ENCODE results near the gene SLC39A12.
"Not testable (repeated sequence)": the region's sequence is repeated elsewhere in the genome, so short reads cannot be mapped to it uniquely, and the experiment has no call there.

Gene SLC39A12

DNA sequence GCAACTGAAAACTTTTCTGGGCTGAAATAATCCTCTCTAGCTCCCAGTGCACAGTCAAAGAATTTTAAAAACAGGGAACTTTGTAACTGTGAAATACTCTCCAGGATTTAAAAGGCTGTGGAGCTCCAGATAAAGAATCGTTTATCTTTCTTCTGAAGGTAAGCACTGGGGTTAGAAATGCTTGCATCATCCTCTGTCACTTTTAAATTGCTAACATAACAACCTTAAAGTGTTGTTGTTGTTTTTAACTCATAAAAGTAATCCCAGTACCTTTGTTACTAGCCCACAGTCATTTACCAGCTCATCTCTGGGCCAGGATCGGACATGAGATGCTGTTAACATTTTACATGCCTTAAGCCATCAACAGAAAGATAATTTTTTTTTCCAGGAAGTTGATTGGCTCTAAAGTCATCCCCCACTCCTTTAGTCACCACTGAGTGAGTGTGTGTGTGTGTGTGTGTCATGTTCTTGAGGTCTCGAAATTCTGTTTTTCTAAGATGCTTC, at the start of gene SLC39A12:
Gene SLC39A12 (plus strand): TSS at position 51 of the 504 bp plus-strand sequence. CDS start 1,359 bp downstream, outside the sequence.
- DNase-seq (ENCODE audit: low read depth): no peak

DNA sequence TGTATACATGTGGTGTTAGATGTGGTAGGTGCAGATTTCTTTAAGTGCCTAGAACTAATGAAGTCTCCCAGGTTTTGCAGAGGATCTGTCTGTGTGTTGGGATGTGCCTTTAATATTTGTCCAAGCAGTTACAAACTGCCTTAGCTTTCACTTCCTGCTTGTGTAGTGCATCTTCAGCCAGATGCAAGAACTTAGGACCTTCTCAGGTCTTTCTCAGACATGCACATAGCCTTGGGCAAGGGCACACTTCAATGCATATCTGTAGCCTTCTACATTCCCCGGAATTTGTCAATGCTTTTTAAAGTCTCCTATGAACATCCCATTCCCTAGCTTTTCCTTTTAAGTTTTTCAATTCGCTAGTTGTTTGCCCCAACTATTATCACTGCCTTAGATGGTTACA, 47.2 kb upstream of the SLC39A12 start:
- DNase-seq (ENCODE audit: low read depth): no peak

DNA sequence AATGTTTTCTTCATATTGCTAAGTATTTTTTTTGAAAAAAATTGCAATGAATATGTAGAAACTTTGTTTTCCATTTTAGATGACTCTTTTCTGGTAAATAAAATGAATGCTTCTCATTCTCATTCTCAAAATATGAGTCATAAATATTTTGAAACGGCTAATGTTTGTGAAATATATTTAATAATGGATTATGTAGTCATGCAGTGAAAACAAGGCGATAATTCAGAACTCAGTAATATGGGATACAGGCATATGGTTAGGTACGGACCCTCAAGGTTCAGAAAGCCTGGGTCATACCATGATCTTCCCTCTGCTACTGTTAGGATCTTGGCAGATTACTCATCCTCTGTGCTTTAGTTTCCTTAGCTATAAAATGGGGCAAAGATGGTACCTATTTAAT, 46.2 kb upstream of the SLC39A12 start:
- no peak for DNase-seq (ENCODE audit: low read depth)

DNA sequence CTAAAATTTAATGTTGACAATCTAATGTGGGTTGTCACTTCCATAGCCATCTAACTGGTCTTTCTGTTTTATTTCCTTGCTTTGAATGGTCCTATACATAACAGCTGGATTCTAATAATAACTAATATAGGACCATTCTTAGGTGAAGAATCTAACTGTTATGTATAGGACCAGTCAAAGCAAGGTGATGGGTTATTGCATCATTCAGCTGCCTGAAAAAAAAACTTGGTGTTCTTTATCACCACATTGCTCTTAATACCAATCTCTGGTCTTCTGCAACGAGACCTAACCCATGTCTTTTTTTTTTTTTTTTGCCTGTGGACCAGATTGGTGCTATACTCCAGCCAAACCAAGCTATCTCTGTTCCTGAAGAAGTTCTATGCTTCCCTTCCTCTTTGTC, 45.7 kb upstream of the SLC39A12 start:
- no peak for DNase-seq (ENCODE audit: low read depth)

DNA sequence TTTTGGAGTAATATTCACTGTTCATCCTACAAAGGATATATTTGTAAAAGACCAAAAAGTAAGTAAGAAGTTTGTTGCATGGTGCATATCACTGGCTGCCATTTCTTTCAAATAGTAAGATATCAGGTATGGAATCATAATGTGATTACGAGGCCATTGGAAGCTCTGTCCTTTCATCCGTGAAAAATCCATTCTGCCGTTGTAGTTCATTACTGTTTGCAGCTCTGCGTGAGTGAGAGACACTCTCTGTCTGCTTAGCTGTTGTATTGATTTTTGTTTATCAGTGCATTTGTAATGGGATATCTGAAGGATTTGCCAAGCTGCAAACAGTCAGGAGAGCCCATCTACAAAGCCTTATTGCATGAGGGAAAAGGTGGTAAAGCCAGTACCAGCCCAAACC, 44.1 kb upstream of the SLC39A12 start:
- DNase-seq (ENCODE audit: low read depth): no peak

DNA sequence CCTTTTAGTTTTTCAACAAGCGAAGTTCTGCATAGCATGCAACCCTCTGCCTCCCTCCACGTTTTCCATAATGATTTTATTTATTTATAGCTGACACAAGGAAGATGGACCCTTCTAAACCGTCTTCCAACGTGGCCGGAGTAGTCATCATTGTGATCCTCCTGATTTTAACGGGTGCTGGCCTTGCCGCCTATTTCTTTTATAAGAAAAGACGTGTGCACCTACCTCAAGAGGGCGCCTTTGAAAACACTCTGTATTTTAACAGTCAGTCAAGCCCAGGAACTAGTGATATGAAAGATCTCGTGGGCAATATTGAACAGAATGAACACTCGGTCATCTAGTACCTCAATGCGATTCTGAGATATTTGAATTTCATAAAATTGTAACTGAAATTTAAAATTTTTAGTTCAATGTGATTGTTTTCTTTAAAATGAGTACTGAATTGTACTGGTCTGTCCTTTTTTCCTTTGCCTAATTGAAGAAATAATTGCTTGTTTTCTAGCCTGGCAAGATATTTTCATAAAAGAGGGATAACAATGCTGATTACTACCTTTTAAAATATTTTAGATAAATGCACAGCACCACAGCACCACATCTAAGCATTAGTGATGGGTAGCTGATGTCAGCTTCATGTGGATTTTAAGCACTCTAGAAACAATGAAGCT, 41.5 kb upstream of the SLC39A12 start:
- no peak for DNase-seq (ENCODE audit: low read depth)

DNA sequence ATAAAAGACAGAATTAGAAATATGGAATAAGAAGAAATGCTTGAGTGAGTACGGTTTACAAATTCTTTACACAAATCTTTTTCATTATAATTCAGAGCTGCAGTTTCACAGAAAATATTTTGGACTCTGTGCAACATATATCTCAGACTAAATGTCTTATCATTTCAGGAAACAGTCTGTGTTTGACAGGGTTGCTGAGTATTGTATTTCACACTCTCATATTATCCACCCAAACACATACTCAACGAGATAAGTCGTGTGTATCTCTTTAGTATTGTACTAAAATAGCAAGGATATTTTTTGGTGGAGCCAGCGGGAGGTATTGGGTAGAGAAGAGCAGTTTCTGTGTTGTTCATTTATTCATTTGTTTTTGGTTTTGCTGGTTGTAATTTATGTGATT, 39.0 kb upstream of the SLC39A12 start:
- DNase-seq (ENCODE audit: low read depth): no peak

DNA sequence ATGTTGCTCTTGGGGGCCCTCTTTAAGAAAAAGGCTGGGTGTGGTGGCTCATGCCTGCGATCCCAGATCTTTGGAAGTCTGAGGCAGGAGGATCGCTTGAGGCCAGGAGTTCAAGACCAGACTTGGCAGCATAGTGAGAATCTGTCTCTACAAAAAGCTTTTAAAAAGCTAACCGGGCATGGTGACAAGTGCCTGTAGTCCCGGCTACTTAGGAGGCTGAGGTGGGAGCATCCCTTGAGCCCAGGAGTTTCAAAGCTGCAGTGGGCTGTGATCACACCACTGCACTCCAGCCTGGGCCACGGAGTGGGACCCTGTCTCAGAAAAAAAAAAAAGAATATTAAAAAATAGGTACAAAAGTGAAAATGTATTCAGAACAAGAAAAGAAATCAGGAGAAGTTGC, 38.1 kb upstream of the SLC39A12 start:
- DNase-seq (ENCODE audit: low read depth): no peak

DNA sequence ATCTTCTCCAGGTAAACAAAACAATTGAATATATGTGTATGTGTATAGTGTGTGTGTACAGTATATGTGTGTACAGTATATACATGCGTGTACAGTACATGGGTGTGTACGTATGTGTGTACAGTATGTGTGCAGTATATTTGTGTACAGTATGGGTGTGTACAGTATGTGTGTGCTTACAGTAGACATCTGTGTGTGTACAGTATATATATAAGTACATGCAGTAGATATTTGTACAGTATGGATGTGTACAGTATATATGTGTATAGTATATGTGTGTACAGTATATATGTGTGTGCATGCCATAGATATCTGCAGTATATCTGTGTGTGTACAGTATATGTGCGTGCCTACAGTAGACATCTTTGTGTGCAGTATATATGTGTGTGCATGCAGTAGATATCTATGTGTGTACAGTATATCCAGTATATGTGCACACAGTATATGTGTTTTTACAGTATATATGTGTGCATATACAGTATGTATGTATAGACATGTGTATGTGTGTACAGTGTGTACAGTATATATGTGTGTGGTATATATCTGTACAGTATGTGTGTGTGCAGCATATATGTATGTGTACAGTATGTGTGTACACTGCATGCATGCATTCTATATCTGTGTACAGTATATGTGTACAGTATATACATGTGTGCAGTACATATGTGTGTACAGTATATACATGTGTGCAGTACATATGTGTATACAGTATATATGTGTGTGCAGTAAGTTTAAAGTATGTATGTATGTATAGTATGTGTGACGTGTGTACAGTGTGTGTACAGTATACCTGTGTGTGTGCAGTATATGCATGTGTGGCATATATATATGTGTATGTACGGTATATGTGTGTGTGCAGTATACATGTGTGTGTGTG, 37.3 kb upstream of the SLC39A12 start:
- DNase-seq (ENCODE audit: low read depth): no peak

DNA sequence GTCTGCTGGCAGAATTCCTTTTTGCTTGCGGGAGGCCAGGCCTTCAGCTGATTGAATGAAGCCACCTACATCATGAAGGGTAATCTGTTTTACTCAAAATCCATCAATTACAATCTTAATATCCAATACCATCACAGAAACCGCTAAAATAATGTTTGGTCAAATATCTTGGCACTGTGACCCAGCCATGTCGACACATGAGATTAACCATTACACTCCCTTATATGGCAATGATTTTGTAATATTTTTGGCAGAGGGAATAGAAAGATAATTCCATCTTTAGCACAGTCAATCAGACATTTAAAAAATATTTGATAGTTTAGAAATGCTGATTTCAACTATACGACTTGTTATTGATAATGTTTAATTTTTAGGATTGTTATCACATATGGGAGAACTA, 36.5 kb upstream of the SLC39A12 start:
- no peak for DNase-seq (ENCODE audit: low read depth)

DNA sequence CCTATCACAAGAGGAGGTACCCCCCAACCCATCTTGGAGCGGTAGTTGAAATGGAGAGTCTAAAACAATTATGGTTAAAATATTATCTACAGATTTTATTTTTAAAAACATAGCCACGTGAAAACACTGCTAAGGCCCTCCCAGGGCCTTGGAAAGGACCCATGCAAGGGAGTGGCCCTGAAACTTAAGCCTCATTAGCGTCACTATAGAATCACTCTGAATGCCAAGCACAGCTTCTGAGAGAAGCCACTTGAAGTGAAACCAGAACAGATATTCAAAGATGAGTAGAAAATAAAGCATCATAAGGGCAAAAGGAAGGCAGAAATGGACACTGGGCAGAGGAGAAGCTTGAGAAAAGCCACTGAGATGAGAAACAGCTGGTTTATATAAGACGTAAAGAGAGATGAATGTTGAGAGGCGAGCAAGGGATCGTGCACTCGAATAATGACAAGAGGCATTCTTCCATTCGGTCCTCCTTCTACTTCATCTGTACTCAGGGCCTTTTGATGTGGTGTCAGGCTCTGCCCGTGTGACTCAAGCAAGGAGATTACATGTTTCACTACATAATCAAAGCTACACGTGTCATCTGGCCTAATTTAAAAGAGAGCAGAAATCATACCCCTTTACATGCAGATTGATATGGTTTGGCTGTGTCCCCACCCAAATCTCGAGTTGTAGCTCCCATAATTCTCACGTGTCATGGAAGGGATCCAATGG, 33.4 kb upstream of the SLC39A12 start:
- no peak for DNase-seq (ENCODE audit: low read depth)

DNA sequence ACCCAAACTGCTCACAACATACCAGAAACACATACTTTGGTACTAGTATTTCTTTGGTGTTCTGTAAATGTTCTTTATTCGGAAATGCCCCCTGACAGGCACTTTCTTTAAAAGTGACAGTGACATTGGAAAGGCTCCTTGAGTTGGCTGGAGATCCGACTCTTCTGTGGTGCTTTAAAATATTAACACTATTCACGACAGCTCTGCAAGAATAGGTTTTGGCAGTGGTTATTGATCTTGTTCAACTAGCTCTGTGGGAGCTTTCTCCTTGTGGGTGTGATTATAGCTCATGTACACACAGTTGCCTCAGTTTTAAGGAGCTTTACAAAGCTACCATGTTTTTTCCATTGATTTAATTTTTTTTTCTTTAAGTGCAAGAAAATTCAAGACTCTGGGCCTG, 30.3 kb upstream of the SLC39A12 start:
- no peak for DNase-seq (ENCODE audit: low read depth)

DNA sequence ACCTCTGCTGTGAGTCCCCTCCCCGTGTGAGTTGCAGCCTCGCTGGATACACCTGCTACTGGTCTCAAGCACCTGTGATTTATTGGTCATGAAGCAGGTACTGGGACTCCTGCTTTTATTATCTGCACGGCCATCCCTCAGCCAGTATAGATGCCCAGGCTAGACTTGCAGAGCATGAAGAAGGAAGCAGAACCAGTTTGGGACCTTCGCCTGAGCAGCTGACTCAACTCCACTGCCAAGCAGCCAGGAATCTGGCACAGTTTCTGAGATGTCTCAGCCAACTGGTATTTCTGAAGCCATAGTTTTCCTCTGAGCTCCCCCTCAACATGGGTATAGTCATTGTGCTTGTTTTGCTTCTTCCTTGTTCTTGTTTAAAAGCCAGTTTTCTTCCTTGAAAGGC, 28.0 kb upstream of the SLC39A12 start:
- no peak for DNase-seq (ENCODE audit: low read depth)

DNA sequence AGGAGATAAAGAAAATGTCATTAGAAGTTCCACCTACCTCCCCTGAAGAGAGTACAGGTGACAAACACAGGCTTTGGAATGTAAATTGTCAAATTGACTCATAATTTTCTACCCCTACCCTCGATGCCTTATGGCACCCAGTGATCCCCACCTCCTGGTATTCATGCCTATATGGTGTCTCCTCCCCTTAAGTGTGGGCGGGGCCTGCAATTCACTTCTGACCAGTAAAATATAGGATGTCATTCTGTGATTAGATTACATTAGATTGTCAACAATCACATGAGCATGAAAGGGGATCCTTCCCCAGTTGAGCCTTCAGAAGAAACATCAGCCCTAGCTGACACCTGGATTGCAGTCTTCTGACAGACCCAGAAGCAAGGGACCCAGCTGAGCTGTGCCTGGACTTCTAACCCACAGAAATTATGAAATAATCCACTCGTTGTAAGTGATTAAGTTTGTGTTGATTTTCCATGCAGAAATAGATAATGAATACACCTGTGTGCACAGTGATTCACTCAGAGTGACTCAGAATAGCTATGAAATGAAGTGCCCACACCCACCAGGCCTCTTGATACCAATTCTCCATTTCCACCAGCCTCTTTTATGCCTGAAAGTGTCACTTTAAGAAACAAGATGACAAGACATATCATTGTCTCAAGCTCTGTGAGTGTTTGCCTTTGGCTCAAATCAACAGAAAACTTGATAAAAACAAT, 8.5 kb upstream of the SLC39A12 start:
- DNase-seq (ENCODE audit: low read depth): no peak

DNA sequence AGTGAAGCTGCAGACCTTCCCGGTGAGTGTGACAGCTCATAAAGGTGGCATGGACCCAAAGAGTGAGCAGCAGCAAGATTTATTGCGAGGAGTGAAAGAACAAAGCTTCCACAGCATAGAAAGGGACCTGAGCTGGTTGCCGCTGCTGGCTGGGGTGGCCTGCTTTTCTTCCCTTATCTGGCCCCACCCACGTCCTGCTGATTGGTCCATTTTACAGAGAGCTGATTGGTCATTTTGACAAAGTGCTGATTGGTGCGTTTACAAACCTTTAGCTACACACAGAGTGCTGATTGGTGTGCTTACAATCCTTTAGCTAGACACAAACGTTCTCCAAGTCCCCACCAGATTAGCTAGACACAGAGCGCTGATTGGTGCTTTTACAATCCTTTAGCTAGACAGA, 1.4 kb upstream of the SLC39A12 start:
- DNase-seq (ENCODE audit: low read depth): not testable (repeated sequence)

DNA sequence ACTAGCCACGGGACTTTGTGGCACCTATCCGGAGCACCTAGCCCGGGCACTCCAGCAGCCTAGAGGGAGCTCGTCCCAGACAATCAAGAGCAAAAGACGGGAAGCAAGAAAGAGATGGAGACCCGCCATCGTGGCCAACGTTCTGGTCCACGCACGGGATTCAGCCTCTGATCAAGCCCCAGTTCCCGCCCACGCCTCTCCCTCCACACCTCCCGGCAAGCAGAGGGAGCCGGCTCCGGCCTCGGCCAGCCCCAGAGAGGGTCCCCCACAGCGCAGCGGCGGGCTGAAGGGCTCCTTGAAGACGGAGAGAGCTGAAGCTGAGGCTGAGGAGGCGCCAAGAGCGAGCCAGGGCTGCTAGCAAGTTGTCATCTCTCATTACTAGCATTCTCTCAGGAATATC, 992 bp upstream of the SLC39A12 start:
- no peak for DNase-seq (ENCODE audit: low read depth)

DNA sequence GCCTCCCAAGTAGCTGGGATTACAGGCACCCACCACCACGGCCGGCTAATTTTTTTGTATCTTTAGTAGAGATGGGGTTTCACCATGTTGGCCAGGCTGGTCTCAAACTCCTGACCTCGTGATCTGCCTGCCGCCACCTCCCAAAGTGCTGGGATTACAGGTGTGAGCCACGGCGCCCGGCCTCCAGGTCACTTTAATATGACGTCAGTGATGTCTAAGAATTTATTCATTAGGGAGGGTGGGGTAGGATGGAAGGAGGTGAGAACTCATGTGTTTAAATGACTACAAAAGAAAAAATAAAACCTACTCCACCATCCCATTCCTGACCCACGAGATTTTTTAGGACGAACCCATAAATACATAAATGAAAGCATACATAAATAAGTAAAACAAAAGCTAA, 2.7 kb downstream of the SLC39A12 start:
- DNase-seq (ENCODE audit: low read depth): not testable (repeated sequence)

DNA sequence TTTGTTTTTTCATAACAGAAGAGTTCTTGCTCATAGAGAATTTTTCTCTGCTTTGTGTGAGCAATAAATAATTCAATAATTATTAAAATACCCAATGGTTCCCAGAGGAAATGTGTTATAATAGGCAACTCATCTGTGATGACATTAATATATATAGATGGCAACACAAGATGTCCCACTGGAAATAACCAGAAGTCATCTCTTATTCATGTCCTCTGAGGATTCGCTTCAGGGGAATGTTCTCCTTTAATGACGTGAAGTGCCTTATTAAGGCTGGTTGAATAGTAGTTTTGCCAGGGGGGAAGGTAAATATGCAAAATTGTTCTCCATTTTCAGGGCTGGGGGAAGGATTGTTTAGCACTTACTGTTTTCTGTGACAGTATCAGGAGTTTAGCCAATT, 3.1 kb downstream of the SLC39A12 start:
- no peak for DNase-seq (ENCODE audit: low read depth)

DNA sequence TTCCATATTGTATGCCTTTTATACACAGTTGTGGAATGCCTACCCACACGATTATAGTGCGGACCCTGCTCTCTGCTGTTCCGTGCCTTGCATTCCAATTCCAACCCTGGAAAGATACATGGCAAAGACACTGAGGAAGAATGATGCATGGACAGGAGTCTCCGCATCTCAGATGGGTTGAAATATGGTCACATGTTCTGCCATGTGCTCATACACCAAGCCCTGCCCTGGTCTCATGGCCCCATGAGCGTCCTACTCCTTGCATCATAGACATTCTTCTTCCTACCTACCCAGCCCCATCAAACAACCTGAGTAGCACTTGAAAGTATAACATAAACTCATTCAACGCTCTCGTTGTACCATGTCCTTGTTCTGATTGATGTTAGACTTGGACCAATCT, 6.3 kb downstream of the SLC39A12 start:
- no peak for DNase-seq (ENCODE audit: low read depth)

DNA sequence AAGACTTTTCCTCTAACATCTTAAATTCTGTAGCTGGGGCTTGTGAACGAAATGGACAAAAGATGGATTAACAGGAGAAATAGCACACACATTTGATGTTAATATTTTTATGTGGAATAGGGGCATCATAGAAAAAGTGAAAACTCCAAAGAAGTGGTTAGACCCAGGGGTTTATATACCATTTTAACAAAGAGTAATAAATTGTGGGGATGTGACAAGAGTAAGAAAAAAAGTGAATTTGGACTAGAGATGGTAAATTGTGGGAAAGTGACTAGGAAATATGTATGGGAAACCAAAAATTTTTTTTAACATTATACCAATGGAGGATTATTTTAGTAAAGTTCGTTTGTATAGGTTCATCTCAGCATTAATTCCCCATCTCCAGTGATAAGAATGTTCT, 8.2 kb downstream of the SLC39A12 start:
- DNase-seq (ENCODE audit: low read depth): no peak

DNA sequence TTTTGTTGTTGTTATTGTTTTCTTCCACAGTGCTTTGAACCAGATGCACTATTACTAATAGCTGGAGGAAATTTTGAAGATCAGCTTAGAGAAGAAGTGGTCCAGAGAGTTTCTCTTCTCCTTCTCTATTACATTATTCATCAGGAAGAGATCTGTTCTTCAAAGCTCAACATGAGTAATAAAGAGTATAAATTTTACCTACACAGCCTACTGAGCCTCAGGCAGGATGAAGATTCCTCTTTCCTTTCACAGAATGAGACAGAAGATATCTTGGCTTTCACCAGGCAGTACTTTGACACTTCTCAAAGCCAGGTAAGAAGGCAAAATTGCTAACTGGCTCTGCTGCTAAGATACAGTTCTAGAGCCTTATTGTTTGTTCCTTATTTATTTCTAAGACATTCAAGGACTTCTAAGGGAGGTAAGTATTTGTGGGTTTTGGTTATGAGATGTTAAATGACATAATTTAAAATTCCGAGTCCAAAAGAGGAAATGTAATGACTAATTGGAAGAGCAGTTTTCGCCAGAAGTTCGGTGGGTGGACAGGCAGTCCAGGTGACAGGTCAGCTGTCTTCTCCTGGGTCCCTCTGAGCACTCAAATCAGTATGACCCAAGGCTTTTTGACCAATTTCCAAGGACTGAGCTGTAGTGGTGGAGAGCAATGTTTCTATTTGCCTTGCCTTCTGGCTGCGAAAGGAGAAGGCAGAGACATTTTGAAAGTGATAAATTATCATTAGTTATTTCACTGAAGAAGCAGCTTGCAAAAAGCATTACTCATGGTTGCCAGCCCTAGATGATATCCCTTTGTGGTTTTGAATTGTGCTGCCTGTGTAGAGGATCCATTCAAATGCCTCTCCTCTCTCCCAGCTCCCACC, 10.1 kb downstream of the SLC39A12 start:
- no peak for DNase-seq (ENCODE audit: low read depth)

Data from stimulated activated CD8-positive, alpha-beta memory T cell treated with anti-CD3 and anti-CD28 coated beads, Interleukin-12 subunit alpha, Interleukin-12 subunit beta, amount 100 ng/mL, for 4 hours (primary cell).